Measurements from ENCODE around the gene SHROOM2.

Gene SHROOM2

DNA sequence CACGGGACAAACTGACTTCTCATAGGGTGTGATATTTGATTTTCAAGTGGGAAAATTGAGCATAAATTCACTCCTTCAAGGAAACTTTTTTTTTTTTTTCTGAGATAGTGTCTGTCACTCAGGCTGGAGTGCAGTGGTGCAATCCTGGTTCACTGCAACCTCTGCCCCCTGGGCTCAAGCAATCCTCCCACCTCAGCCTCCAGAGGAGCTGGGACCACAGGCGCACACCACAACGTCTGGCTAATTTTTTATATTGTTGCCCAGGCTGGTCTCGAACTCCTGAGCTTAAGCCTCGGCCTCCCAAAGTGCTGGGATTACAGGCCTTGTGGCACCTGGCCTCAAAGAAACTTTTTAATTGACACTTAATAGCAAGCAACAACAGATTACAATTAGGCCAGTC, 194.7 kb downstream of the SHROOM2 start:
- CTCF ChIA-PET: no interaction called here
- no peak overlapping the region for H3K27ac ChIP-seq (ENCODE audit: extremely low read depth, low read depth, low read length)
- no peak overlapping the region for H3K4me3 ChIP-seq (ENCODE audit: low read depth, low read length)
- no peak for TF ChIP-seq ZNF585B (tag by site-specific recombination; IDR thresholded peaks at IDR 0.05)
- no peak for TF ChIP-seq ZNF175 (tag by site-specific recombination; IDR thresholded peaks at IDR 0.05)
- no peak for TF ChIP-seq ZNF202 (tag by site-specific recombination; IDR thresholded peaks at IDR 0.05; ENCODE audit: borderline replicate concordance)
- TF ChIP-seq ZNF558 (tag by site-specific recombination; IDR thresholded peaks at IDR 0.05): no peak
- TF ChIP-seq, protein P1, sequence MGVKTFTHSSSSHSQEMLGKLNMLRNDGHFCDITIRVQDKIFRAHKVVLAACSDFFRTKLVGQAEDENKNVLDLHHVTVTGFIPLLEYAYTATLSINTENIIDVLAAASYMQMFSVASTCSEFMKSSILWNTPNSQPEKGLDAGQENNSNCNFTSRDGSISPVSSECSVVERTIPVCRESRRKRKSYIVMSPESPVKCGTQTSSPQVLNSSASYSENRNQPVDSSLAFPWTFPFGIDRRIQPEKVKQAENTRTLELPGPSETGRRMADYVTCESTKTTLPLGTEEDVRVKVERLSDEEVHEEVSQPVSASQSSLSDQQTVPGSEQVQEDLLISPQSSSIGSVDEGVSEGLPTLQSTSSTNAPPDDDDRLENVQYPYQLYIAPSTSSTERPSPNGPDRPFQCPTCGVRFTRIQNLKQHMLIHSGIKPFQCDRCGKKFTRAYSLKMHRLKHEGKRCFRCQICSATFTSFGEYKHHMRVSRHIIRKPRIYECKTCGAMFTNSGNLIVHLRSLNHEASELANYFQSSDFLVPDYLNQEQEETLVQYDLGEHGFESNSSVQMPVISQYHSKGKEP (tag by site-specific recombination; IDR thresholded peaks at IDR 0.05): no peak
- TF ChIP-seq ZBTB21 (tag by site-specific recombination; IDR thresholded peaks at IDR 0.05): no peak
- TF ChIP-seq SP3 (tag by site-specific recombination; IDR thresholded peaks at IDR 0.05): no peak
- no peak for TF ChIP-seq ZNF768 (tag by site-specific recombination; IDR thresholded peaks at IDR 0.05)
- TF ChIP-seq, protein P2, sequence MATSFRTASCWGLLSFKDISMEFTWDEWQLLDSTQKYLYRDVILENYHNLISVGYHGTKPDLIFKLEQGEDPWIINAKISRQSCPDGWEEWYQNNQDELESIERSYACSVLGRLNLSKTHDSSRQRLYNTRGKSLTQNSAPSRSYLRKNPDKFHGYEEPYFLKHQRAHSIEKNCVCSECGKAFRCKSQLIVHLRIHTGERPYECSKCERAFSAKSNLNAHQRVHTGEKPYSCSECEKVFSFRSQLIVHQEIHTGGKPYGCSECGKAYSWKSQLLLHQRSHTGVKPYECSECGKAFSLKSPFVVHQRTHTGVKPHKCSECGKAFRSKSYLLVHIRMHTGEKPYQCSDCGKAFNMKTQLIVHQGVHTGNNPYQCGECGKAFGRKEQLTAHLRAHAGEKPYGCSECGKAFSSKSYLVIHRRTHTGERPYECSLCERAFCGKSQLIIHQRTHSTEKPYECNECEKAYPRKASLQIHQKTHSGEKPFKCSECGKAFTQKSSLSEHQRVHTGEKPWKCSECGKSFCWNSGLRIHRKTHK (tag by site-specific recombination; IDR thresholded peaks at IDR 0.05): no peak
- H3K9me3 ChIP-seq (ENCODE audit: control insufficient read depth, insufficient read depth, low read depth, low read length): no peaks in the 10 kb centered on the region
- no peaks in the 10 kb centered on the region for H3K36me3 ChIP-seq (ENCODE audit: control insufficient read depth in 2 of 2, insufficient read depth in 1 of 2, low read length in 2 of 2)
- H3K4me1 ChIP-seq (ENCODE audit: control insufficient read depth, insufficient read depth, low read length): no peaks in the 10 kb centered on the region
- POLR2A ChIA-PET: no interaction called here

DNA sequence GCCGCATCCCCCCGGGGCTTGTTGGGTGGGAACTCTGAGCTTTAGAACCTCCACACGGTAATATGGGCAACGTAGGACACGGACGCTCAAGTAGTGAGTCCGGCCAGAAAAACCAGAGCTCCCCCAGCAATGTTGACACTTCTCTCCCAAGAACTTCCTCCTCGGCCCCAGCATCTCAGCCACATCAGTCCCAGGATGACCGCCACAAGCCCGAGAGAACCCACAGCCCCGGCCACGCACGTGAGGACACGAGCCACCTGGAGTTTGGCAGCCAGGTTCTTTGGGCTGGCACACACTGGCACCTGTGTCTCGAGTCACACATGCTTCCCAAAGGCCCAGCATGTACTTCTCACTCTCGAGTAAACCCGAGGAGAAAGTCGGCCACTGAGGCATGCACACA, 197.2 kb downstream of the SHROOM2 start:
- Histone ChIP-seq H3K4me1 (ENCODE audit: control insufficient read depth, insufficient read depth, low read length) (no peaks in the 10 kb centered on the region), H3K36me3 (ENCODE audit: control insufficient read depth in 2 of 2, insufficient read depth in 1 of 2, low read length in 2 of 2) (no peaks in the 10 kb centered on the region), H3K4me3 (ENCODE audit: low read depth, low read length) (no peak overlapping the region), H3K27ac (ENCODE audit: extremely low read depth, low read depth, low read length) (no peak overlapping the region), H3K9me3 (ENCODE audit: control insufficient read depth, insufficient read depth, low read depth, low read length) (no peaks in the 10 kb centered on the region)
- ChIA-PET POLR2A (no interaction called here), CTCF (interaction anchor here (1.3 to 1.8 kb wide), 2 partner anchors 12 to 136 kb away, joined by 6 to 9 read pairs; no protein-coding TSS in a partner anchor)
- no peak for TF ChIP-seq ZNF701 (tag by site-specific recombination; IDR thresholded peaks at IDR 0.05)
- TF ChIP-seq ZNF530 (tag by site-specific recombination; IDR thresholded peaks at IDR 0.05; ENCODE audit: low read depth): no peak
- TF ChIP-seq ZNF785 (tag by site-specific recombination; IDR thresholded peaks at IDR 0.05): no peak
- no peak for TF ChIP-seq ZNF266 (tag by site-specific recombination; IDR thresholded peaks at IDR 0.05; ENCODE audit: low read depth)
- TF ChIP-seq ZFP37 (tag by site-specific recombination; IDR thresholded peaks at IDR 0.05): no peak
- TF ChIP-seq, protein P3, sequence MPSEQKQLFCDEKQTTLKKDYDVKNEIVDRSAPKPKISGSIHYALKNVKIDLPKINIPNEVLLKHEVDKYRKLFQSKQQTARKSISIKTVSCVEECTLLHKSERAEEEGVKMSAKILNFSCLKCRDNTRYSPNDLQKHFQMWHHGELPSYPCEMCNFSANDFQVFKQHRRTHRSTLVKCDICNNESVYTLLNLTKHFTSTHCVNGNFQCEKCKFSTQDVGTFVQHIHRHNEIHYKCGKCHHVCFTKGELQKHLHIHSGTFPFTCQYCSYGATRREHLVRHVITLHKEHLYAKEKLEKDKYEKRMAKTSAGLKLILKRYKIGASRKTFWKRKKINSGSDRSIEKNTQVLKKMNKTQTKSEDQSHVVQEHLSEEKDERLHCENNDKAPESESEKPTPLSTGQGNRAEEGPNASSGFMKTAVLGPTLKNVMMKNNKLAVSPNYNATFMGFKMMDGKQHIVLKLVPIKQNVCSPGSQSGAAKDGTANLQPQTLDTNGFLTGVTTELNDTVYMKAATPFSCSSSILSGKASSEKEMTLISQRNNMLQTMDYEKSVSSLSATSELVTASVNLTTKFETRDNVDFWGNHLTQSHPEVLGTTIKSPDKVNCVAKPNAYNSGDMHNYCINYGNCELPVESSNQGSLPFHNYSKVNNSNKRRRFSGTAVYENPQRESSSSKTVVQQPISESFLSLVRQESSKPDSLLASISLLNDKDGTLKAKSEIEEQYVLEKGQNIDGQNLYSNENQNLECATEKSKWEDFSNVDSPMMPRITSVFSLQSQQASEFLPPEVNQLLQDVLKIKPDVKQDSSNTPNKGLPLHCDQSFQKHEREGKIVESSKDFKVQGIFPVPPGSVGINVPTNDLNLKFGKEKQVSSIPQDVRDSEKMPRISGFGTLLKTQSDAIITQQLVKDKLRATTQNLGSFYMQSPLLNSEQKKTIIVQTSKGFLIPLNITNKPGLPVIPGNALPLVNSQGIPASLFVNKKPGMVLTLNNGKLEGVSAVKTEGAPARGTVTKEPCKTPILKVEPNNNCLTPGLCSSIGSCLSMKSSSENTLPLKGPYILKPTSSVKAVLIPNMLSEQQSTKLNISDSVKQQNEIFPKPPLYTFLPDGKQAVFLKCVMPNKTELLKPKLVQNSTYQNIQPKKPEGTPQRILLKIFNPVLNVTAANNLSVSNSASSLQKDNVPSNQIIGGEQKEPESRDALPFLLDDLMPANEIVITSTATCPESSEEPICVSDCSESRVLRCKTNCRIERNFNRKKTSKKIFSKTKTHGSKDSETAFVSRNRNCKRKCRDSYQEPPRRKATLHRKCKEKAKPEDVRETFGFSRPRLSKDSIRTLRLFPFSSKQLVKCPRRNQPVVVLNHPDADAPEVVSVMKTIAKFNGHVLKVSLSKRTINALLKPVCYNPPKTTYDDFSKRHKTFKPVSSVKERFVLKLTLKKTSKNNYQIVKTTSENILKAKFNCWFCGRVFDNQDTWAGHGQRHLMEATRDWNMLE (tag by site-specific recombination; conservative IDR thresholded peaks at IDR 0.05; ENCODE audit: low read depth): no peak
- TF ChIP-seq ZNF239 (tag by site-specific recombination; IDR thresholded peaks at IDR 0.05): no peak
- TF ChIP-seq, protein P4, sequence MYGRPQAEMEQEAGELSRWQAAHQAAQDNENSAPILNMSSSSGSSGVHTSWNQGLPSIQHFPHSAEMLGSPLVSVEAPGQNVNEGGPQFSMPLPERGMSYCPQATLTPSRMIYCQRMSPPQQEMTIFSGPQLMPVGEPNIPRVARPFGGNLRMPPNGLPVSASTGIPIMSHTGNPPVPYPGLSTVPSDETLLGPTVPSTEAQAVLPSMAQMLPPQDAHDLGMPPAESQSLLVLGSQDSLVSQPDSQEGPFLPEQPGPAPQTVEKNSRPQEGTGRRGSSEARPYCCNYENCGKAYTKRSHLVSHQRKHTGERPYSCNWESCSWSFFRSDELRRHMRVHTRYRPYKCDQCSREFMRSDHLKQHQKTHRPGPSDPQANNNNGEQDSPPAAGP (tag by site-specific recombination; IDR thresholded peaks at IDR 0.05): no peak
- TF ChIP-seq, protein P5, sequence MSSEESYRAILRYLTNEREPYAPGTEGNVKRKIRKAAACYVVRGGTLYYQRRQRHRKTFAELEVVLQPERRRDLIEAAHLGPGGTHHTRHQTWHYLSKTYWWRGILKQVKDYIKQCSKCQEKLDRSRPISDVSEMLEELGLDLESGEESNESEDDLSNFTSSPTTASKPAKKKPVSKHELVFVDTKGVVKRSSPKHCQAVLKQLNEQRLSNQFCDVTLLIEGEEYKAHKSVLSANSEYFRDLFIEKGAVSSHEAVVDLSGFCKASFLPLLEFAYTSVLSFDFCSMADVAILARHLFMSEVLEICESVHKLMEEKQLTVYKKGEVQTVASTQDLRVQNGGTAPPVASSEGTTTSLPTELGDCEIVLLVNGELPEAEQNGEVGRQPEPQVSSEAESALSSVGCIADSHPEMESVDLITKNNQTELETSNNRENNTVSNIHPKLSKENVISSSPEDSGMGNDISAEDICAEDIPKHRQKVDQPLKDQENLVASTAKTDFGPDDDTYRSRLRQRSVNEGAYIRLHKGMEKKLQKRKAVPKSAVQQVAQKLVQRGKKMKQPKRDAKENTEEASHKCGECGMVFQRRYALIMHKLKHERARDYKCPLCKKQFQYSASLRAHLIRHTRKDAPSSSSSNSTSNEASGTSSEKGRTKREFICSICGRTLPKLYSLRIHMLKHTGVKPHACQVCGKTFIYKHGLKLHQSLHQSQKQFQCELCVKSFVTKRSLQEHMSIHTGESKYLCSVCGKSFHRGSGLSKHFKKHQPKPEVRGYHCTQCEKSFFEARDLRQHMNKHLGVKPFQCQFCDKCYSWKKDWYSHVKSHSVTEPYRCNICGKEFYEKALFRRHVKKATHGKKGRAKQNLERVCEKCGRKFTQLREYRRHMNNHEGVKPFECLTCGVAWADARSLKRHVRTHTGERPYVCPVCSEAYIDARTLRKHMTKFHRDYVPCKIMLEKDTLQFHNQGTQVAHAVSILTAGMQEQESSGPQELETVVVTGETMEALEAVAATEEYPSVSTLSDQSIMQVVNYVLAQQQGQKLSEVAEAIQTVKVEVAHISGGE (tag by site-specific recombination; conservative IDR thresholded peaks at IDR 0.05; ENCODE audit: low read depth): no peak
- TF ChIP-seq, protein P6, sequence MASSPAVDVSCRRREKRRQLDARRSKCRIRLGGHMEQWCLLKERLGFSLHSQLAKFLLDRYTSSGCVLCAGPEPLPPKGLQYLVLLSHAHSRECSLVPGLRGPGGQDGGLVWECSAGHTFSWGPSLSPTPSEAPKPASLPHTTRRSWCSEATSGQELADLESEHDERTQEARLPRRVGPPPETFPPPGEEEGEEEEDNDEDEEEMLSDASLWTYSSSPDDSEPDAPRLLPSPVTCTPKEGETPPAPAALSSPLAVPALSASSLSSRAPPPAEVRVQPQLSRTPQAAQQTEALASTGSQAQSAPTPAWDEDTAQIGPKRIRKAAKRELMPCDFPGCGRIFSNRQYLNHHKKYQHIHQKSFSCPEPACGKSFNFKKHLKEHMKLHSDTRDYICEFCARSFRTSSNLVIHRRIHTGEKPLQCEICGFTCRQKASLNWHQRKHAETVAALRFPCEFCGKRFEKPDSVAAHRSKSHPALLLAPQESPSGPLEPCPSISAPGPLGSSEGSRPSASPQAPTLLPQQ (tag by site-specific recombination; IDR thresholded peaks at IDR 0.05): no peak
- TF ChIP-seq, protein P7, sequence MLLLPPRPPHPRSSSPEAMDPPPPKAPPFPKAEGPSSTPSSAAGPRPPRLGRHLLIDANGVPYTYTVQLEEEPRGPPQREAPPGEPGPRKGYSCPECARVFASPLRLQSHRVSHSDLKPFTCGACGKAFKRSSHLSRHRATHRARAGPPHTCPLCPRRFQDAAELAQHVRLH (tag by site-specific recombination; IDR thresholded peaks at IDR 0.05): no peak
- no peak for TF ChIP-seq IKZF3 (tag by site-specific recombination; IDR thresholded peaks at IDR 0.05)

Measured in HEK293 (cell line).